ENCODE measurements around the gene MRPL14.

DNA sequence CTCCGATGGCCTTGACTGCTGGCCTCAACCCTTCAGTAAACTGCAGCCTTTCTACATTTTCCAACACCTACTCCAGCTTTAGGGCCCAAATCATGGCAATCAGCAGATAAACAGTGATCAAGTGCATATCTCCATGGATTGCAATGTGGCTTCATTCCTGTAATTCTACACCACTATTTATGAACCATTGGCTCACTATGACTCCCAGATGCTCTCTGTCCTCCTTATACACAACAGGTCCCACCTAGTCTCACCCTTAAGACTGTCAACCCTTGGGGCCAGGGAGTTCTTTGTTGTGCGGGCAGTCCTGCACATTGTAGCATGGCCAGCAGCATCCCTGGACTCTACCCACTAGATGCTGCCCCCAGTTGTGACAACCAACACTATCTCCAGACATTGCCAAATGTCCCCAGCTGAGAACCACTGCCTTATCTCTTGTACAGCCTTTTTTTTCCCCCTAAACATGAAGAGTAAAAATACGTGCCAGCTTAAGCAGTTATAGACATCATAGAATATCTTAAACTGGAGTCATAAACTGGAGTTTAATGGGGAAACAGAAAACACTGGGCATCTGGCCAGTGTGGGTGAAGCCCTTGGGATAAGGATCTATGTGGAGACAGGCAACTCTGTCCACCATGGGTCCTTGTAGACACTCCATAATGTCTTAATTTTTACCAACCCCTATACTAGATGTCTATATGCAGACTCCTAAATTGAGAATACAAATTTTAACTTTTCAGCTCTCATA, 21.1 kb downstream of the MRPL14 start:
- TF ChIP-seq, protein P1, sequence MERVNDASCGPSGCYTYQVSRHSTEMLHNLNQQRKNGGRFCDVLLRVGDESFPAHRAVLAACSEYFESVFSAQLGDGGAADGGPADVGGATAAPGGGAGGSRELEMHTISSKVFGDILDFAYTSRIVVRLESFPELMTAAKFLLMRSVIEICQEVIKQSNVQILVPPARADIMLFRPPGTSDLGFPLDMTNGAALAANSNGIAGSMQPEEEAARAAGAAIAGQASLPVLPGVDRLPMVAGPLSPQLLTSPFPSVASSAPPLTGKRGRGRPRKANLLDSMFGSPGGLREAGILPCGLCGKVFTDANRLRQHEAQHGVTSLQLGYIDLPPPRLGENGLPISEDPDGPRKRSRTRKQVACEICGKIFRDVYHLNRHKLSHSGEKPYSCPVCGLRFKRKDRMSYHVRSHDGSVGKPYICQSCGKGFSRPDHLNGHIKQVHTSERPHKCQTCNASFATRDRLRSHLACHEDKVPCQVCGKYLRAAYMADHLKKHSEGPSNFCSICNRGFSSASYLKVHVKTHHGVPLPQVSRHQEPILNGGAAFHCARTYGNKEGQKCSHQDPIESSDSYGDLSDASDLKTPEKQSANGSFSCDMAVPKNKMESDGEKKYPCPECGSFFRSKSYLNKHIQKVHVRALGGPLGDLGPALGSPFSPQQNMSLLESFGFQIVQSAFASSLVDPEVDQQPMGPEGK (CRISPR knock-in tag; IDR thresholded peaks at IDR 0.05; ENCODE audit: borderline replicate concordance) = no peak
- TF ChIP-seq RARB (CRISPR knock-in tag; IDR thresholded peaks at IDR 0.05) (no peak), SNAI2 (CRISPR knock-in tag; IDR thresholded peaks at IDR 0.05) (no peak), OSR1 (CRISPR knock-in tag; IDR thresholded peaks at IDR 0.05) (no peak), ZFP30 (CRISPR knock-in tag; IDR thresholded peaks at IDR 0.05) (no peak), ZNF70 (CRISPR knock-in tag; IDR thresholded peaks at IDR 0.05) (no peak), ZFP3 (CRISPR knock-in tag; IDR thresholded peaks at IDR 0.05) (no peak), ZNF8 (CRISPR knock-in tag; IDR thresholded peaks at IDR 0.05) (no peak)
- TF ChIP-seq, protein P2, sequence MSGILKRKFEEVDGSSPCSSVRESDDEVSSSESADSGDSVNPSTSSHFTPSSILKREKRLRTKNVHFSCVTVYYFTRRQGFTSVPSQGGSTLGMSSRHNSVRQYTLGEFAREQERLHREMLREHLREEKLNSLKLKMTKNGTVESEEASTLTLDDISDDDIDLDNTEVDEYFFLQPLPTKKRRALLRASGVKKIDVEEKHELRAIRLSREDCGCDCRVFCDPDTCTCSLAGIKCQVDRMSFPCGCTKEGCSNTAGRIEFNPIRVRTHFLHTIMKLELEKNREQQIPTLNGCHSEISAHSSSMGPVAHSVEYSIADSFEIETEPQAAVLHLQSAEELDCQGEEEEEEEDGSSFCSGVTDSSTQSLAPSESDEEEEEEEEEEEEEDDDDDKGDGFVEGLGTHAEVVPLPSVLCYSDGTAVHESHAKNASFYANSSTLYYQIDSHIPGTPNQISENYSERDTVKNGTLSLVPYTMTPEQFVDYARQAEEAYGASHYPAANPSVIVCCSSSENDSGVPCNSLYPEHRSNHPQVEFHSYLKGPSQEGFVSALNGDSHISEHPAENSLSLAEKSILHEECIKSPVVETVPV (CRISPR knock-in tag; IDR thresholded peaks at IDR 0.05) = no peak
